NCI-H774 (cell line): Measurements from ENCODE around the gene MAN1C1.
"Not testable (repeated sequence)": the region's sequence is repeated elsewhere in the genome, so short reads cannot be mapped to it uniquely, and the experiment has no call there.

Experiments used
- DNase-seq: peaks from one replicate; lab custom pipeline; 2025; lab: John Stamatoyannopoulos, UW

The MAN1C1 gene

DNA sequence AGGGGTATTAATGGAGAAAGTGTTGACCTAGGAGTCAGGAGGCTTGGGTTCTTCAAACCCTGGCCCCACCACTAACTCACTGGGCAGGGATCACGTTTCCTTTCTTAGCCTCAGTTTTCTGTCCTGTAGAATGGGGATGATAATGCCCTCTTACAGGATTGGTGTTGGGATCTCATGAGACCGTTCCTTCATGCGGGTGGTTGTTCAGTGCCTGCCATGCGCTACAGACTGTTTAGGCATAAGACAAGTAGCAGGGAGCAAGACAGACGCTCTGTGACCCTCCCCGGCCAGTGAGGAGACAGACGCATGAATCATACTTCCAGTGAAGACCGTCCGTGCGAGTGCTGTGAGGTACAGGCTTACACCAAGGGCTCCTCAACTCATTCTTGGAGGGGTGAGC is 81.7 kb downstream of the MAN1C1 start:
- no peak for DNase-seq

DNA sequence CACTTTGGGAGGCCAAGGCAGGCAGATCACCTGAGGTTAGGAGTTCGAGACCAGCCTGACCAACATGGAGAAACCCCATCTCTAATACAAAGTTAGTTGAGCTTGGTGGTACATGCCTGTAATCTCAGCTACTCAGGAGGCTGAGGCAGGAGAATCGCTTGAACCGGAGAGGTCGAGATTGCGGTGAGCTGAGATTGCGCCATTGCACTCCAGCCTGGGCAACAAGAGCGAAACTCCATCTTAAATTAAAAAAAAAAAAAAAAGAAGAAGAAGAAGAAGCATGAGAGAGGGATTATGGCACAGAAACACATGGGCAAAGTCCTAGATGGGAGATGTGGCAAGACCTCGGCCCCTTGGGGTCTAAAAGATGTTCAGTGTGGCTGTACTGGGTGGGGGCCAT is 82.5 kb downstream of the MAN1C1 start:
- not testable (repeated sequence) for DNase-seq

- DNase-seq, result no peak
These were observed 83.0 kb downstream of the MAN1C1 start for GRCh38 chr1:25699500-25700143.

- DNase-seq, result no peak
These were observed 83.5 kb downstream of the MAN1C1 start for GRCh38 chr1:25700144-25700523.

DNA sequence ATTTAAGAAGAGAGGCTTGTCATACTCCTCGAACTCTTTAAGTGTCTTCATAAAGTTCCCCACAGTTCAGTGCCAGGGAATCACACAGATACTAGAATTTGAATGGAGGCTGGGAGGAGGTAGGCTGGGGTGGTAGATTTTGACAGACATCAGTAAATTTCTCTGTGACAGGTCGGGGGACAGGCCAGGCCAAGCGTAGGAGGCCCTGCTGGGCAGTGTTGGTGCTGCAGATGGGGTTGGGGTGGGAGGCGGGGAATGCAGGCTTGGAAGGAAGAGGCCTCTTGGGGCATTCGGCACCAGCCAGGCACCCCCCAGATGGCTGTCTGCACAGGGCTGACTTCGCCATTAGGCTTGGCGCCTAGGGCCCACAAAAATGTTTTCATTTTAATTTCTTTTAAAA is 84.0 kb downstream of the MAN1C1 start:
- DNase-seq, result no peak

- no peak for DNase-seq
These were observed 84.6 kb downstream of the MAN1C1 start for GRCh38 chr1:25701030-25701785.

DNA sequence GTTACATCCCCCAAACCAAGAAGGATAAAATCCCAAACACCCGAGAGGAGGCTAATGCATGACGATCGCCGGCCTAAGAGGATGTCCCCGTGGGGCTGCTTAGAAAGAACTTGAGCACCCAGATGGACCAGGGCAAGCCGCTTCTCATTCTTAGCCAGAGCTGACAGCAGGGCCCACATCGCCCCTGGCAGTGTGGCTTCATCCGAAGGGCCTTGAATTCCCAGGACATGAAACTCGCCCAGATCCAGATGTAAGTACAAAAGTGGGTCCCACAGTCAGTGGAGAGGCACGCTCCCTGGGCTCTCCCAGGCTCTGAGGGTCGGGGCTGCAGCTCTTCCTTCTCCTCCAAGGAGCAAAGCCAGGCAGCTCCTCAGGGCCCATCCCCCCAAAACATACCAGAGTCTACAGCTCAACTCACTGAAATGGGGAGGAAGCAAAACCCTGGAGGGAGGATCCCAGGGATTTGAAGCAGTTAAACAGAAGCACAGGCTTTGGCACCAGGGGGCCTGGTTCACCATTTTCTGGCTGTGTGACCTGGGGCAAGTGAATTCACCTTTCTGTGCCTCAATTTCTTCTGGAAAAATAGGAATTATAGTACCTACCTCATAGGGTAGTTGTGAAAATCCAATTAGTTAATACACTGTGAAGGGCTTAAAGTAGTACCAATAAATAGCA is 85.6 kb downstream of the MAN1C1 start:
- DNase-seq, result no peak

GRCh38 chr1:25703041-25703440 is 86.5 kb downstream of the MAN1C1 start:
- no peak for DNase-seq

DNA sequence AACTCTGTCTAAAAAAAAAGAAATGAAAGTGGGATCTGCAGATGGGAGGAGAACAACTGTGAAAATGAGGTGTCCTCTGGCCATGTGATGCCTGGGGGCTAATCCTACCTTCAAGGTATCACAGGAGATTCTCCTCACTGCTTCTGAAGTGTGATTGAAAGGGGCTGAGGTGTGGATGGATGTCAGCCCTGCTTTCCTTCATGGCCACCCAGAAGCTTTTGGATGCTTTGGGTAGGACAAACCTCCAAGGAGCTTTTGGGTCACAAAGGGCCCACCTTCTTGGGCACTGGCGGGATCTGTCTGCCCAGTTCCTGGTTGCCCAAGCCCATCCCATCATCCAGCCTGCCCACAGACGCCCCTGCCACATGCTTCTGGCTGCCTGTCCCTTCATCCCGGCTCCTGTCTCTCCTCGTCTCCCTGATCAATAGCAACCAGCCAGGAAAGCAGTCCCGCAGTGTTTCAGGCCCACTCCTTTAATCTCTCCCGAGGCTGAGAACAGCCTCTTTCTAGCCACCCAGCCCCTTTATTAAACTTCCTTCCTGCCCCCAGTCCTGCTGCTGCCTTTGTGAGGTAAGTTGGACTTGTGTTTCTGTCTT is 87.2 kb downstream of the MAN1C1 start:
- DNase-seq, result no peak

DNA sequence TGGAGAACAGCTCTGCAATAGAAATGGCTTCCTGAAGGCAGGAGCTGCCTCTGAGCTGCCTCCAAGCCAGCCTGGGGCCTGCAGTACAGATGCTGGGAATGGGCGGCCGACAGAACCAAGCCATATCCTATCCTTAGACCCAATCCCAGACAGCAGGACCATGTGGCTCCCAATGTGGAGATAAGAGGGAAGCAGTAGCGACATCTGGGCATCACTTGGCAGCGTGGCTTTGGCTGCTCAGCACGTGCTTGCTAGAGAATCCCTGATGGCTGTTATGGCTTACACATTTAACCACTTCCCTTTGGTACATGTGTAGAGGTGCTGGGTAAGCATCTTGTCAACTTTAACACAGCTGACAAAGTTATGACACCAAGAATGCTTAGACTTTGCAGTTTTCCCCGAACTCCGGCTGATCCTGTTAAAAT is 87.7 kb downstream of the MAN1C1 start:
- no peak for DNase-seq

GRCh38 chr1:25705699-25706098 is 89.1 kb downstream of the MAN1C1 start:
- no peak for DNase-seq

- DNase-seq, result no peak
These were observed 89.8 kb downstream of the MAN1C1 start for GRCh38 chr1:25706146-25707089.

DNA sequence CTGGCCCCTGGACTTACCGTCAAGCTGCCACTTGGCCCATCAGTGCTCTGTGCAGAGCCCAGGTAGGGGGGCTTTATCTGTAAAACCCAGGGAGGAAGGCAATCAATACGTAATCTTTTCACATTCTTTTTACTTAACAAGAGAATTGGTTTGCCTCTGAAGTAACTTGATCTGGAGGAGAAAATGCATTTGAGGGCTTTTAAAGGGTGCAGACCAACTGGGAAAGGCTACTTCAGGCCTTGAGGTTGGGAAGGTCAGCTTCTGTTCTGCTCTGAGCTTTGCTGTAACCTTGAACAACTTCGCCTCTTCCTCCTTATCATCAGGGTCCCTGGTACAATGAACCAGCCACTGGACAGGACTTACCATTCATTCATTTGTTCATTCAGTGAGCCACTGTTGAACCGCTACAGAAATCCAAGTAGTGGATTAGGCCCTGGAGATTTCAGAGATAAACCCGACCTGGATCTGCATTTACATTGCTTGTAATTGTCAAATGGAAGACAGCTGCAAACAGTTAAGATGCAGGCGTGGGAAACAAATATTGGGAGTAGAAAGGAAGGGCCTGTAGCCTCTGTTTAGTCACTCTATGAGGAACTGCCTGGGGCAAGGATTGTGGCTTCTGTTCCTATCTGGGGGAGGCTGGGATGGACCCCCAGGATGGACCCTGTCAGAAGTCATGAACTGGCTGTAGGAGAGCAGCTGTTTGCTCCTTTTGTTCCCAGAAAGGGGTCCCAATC is 90.9 kb downstream of the MAN1C1 start:
- DNase-seq, result no peak

DNA sequence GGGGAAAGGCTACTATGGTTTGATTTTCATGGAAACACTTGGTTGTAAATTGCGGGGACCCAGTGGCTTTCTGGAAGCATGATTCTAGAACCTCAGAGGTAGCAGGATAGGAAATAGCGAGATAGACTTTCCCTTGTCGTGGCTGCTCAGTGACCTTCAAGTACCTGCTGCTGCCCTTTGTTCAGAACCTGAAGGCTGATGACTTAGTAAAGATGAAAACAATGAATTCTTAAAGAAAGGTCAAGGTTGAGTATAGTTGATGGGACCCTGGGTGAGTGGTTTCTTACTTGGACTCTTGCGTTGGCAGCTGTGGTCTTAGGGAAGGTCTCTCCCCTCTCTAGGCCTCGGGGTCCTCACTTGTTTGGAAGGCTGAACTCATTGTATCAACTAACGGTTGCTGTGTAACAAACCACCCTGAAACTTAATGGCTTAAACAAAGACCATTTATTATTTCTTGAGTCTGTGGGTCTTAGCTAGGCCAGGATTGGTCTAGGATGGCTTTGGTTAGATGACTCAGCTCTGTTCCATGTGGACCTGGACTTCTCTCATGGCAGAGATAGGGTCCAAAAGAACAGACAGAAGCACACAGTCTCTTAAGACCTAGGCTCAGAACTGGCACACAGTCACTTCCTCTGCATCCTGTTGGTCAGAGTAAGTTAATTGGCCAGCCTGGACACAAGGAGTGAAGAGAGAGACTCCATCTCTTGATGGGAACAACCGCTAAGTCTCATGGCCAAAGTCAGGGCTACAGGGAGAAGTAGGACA is 94.2 kb downstream of the MAN1C1 start:
- no peak for DNase-seq

DNA sequence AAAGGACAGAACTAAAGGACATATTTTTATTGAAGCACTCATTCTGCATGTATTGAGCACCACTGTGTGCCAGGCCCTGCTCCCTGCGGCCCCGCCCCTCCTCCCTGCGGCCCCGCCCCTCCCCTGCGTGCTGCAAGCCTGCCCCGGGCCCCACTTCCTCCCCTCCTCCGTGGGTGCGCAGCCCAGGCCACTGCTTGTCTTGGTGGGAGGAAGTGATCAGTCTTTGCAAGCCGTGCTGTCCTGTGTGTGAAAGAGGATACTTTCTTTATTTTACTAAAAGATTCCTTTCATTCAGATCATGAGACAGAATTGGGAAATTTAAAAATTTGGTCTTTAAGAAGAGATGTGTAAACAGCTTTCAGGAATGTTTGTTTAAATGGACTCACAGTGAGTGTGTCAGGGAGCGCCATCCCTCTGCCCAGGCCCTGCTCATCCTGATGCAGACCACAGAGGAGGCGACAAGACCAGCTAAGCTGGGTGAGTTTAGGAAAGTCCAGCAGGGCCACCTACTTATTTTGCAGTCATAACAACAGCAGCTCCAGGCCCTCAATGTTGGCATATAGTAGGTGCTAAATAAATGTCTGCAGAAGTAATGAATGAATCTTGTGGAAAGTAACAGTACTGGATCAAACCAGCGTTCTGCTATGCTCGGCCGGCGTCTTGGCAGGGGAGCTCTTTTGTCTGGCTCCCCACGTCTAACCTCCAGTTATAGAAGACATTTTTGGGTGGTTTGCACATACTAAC is 95.1 kb downstream of the MAN1C1 start:
- DNase-seq, result no peak

DNA sequence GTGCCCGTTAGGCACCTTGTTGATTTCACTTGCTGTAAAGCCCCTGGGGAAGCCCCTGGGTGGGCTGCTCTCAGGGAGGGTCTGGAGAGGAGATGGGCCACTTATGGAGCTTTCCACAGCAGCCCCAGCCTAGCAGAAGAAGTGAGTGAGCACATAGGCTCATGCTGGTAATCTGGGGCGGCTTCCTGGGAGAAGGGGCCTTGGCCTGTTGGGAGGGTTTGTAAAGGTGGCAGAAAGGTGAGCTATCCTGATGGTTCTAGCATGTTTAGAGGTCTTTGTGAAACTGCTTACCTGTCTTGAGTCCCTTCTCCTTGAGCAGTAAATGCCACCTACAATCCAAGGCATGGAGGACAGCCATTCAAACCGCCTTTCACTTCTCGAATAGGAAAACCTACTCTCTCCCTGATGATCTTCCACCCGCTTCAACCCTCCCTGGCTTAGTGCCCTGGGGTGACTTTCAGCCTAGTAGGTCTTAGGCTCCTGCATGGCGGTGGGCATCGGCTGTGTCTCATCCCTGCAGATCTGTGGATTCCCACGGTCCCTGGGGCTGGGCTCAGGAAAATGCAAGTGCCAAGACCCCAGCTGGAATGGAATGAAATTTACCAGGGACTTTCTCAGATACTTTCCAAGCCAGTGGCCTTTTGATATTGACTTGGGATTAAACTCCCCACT is 95.8 kb downstream of the MAN1C1 start:
- no peak for DNase-seq

DNA sequence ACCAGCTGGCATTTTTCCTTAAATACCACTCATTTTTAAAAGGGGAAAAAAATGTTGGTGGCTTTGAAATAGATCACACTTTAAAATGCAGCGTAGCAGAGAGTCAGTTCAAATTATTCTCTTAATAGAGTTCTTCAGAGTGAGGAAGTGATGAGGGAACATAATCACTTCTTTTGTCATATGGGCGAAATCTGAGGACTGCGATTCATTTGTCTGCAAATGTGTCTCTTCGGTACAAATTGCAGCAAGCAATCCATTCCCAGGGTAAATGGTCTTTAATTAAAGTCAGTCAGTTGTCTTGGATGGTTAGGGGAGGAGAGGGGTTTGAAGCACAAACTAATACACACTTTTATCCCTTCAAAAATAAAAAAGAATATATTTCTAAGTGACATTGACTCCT is 97.4 kb downstream of the MAN1C1 start:
- DNase-seq, result no peak

- DNase-seq, result no peak
These were observed 97.9 kb downstream of the MAN1C1 start for GRCh38 chr1:25714372-25714931.

GRCh38 chr1:25715888-25716287 is 99.3 kb downstream of the MAN1C1 start:
- no peak for DNase-seq
